ELF-1 (cell line): ENCODE measurements around the gene PDIA5.

Experiments used
- DNase-seq: peaks from one replicate; pipeline ENCODE4 v3.0.0-alpha.2; 2016; ENCODE audit warnings: low read depth, low spot score

Gene PDIA5

GRCh38 chr3:123168122-123168521, 101.3 kb downstream of the PDIA5 start:
- DNase-seq = no peak

GRCh38 chr3:123168605-123169004, 101.8 kb downstream of the PDIA5 start:
- no peak for DNase-seq

- peak; percentile 22 for DNase-seq
Measured at GRCh38 chr3:123169492-123169929, 102.7 kb downstream of the PDIA5 start.

- no peak for DNase-seq
Measured at GRCh38 chr3:123169930-123170329, 103.1 kb downstream of the PDIA5 start.

DNA sequence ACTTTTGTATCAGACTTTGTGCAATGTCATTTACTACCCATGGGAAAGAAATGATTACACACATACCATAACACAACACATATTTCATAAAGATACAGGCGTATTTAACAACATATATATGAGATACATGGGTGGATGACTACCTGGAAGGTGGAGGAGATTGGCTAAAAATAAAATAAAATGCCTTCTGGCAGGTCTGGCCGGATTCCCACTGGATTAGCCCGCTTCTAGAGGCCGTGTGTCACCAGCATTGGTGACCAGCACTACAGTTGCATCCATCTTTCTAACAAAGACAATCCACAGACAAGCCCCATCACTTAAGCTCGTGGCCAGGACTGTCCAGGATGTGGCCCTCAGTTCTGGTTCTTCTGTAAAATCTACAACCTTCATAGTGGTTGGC, 114.0 kb downstream of the PDIA5 start:
- no peak for DNase-seq

- DNase-seq = no peak
Measured at GRCh38 chr3:123186695-123187094, 119.9 kb downstream of the PDIA5 start.

- DNase-seq = no peak
Measured at GRCh38 chr3:123188058-123188457, 121.2 kb downstream of the PDIA5 start.

- DNase-seq = no peak
Measured at GRCh38 chr3:123193448-123194101, 126.8 kb downstream of the PDIA5 start.

GRCh38 chr3:123194552-123194951, 127.7 kb downstream of the PDIA5 start:
- DNase-seq = peak; percentile 88

DNA sequence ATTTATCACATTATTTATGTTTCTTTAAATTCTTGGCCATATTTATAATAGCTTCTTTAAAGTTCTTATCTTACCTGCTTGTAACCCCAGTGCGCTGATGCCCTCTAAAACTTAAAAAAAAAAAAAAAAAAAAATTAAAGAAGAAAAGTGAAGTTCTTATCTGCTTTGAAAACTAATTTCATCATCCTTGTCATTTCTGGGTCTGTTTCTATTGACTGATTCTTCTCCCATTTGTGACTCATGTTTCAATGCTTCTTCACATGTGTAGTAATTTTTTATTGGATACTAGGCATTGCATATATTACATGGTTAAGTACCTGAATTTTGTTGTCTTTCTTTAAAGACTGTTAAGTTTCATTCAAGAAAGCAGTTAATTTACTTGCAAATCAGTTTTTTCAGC, 131.5 kb downstream of the PDIA5 start:
- DNase-seq = no peak

DNA sequence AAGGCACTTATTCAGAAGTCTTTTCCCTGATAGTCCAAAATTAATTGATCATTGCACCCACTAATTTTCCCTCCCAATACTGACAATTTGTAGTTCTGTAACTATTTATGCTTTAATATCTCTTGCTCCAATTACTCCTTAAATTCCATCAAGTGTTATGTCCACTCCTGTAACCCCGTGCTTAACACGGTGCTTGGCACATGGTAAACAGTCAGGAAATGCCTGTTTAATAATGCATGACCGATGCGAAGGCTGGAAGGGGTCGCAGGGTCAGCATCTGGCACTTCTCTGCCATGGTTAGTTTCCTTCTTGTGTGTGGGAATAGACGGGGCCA, 134.4 kb downstream of the PDIA5 start:
- no peak for DNase-seq

DNA sequence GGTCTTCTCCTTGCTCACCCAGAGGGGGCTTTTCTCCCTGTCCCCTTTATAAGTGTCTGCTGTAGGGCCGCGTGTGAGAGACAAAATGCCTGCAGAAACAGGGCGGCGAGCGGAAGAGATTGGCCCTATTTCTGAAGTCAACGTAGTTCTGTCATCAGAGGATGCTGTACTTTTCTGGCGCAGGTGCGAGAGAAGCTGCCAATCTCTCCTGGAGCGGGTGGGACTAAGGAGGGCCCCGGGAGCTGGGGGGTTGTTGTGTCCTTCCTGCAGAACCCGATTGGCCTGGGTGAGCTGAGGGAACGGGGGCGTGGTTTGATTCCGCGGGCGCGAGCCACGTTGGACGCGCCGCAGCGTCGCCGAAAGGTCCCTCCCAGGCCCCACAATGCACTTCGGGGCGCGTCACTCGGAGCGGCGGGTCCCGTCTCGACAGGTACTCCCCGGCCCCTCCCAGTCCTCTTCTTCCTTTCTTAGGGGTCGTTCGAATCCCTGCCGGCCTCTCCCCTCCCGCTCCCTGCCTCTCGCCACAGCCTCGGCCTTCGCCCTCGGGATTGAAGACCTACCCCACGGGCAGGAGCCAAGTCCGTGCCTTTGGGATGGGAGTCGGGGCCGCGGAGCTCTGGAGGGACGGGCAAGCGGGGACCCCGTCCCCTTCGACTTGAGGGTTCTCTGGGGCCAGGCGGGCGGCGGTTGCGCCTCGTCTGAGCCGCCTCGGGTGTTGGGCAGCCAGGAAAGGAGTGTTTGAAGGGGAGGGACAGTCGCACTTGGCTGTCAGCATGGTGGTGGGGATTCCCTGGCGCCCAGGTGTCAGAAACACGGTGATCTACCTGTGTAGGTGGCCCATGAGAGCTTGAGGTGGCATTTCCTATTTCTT, 135.0 kb downstream of the PDIA5 start, which contains the start of gene SEC22A:
Gene SEC22A (plus strand): TSS at position 387 of the 871 bp plus-strand sequence. CDS start 7,275 bp downstream, outside the sequence.
- DNase-seq = peak; percentile 99

GRCh38 chr3:123202451-123202850, 135.6 kb downstream of the PDIA5 start:
- DNase-seq = peak; percentile 37
